ENCODE measurements around the gene MLLT11.

Gene MLLT11

GRCh38 chr1:151060007-151060656 lies at the start of gene MLLT11:
TSS of gene MLLT11 (plus strand) at chr1:151060397. CDS start at chr1:151067225, 6,828 bp downstream.
- peak; percentile 70 for DNase-seq (ENCODE audit: low read depth)
- peak within 1 kb of the TSS; percentile 97 for H3K4me3 ChIP-seq (ENCODE audit: control insufficient read depth, low read depth, low read length)
- TF ChIP-seq CTCF (conservative IDR thresholded peaks at IDR 0.05; ENCODE audit: control insufficient read depth, insufficient read depth, low read depth, low read length), result no peak

- TF ChIP-seq CTCF (conservative IDR thresholded peaks at IDR 0.05; ENCODE audit: control insufficient read depth, insufficient read depth, low read depth, low read length), result no peak
- DNase-seq (ENCODE audit: low read depth), result peak; percentile 19
- H3K4me3 ChIP-seq (ENCODE audit: control insufficient read depth, low read depth, low read length), result no peak overlapping the region
Measured at GRCh38 chr1:151011154-151011850, 48.9 kb upstream of the MLLT11 start.

GRCh38 chr1:151012684-151013471 lies 47.3 kb upstream of the MLLT11 start:
- peak; percentile 30 for DNase-seq (ENCODE audit: low read depth)
- H3K4me3 ChIP-seq (ENCODE audit: control insufficient read depth, low read depth, low read length), result no peak overlapping the region
- no peak for TF ChIP-seq CTCF (conservative IDR thresholded peaks at IDR 0.05; ENCODE audit: control insufficient read depth, insufficient read depth, low read depth, low read length)

GRCh38 chr1:151013518-151013917 lies 46.7 kb upstream of the MLLT11 start:
- no peak overlapping the region for H3K4me3 ChIP-seq (ENCODE audit: control insufficient read depth, low read depth, low read length)
- no peak for DNase-seq (ENCODE audit: low read depth)
- no peak for TF ChIP-seq CTCF (conservative IDR thresholded peaks at IDR 0.05; ENCODE audit: control insufficient read depth, insufficient read depth, low read depth, low read length)

- TF ChIP-seq CTCF (conservative IDR thresholded peaks at IDR 0.05; ENCODE audit: control insufficient read depth, insufficient read depth, low read depth, low read length), result peak; percentile 82
- peak; percentile 72 for DNase-seq (ENCODE audit: low read depth)
- no peak overlapping the region for H3K4me3 ChIP-seq (ENCODE audit: control insufficient read depth, low read depth, low read length)
Measured at GRCh38 chr1:151024540-151025146, 35.6 kb upstream of the MLLT11 start.

- no peak overlapping the region for H3K4me3 ChIP-seq (ENCODE audit: control insufficient read depth, low read depth, low read length)
Measured at GRCh38 chr1:151026460-151026859, 33.7 kb upstream of the MLLT11 start.

More at GRCh38 chr1:151026460-151026859, 33.7 kb upstream of the MLLT11 start:
- no peak for TF ChIP-seq CTCF (conservative IDR thresholded peaks at IDR 0.05; ENCODE audit: control insufficient read depth, insufficient read depth, low read depth, low read length)
- DNase-seq (ENCODE audit: low read depth), result no peak
